ENCODE results near the gene TMEM200A.

GRCh38 chr6:130459316-130459715 lies 93.5 kb downstream of the TMEM200A start:
- TF ChIP-seq POLR2A (IDR thresholded peaks at IDR 0.05; ENCODE audit: low read depth) (no peak), CTCF (IDR thresholded peaks at IDR 0.05) (no peak), EP300 (IDR thresholded peaks at IDR 0.05) (no peak), POLR2AphosphoS5 (IDR thresholded peaks at IDR 0.05) (no peak)
